ENCODE results near the gene GRAMD4. TPM values are rescaled to one million over a fixed set of nuclear protein-coding genes. Genes with fewer than 3 reads are reported as not detected.

Gene GRAMD4
- total RNA-seq, 1 donor from 2014 or later = 16.8 TPM

DNA sequence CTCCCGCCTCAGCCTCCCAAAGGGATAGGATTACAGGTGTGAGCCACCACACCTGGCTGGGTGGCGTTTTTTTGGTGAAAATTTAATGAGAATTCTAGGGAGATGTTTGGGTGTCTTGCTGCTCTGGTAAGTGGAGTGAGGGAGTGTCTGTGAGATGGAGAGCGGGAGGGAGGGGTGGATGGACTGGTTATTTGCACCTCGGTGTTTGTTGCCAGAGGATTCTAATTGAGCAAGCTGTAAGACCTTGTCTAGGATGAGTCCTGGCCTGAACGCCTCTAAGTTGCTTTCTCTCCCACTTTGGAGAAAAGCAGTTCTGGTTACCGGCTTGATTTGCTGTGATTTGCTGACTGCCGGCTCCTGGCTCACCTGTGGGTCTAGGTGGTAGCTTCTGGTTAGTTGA is 22.0 kb upstream of the GRAMD4 start:
- Histone ChIP-seq H3K36me3 (ENCODE audit: control insufficient read depth, insufficient read depth, low read length) (no peaks in the 10 kb centered on the region), H3K27me3 (ENCODE audit: control insufficient read depth, insufficient read depth, low read length) (no peaks in the 10 kb centered on the region), H3K4me3 (ENCODE audit: low read depth, low read length) (no peak overlapping the region)
- FAIRE-seq = no peak
- no peak for DNase-seq (ENCODE audit: low read depth)
- TF ChIP-seq, protein P1, sequence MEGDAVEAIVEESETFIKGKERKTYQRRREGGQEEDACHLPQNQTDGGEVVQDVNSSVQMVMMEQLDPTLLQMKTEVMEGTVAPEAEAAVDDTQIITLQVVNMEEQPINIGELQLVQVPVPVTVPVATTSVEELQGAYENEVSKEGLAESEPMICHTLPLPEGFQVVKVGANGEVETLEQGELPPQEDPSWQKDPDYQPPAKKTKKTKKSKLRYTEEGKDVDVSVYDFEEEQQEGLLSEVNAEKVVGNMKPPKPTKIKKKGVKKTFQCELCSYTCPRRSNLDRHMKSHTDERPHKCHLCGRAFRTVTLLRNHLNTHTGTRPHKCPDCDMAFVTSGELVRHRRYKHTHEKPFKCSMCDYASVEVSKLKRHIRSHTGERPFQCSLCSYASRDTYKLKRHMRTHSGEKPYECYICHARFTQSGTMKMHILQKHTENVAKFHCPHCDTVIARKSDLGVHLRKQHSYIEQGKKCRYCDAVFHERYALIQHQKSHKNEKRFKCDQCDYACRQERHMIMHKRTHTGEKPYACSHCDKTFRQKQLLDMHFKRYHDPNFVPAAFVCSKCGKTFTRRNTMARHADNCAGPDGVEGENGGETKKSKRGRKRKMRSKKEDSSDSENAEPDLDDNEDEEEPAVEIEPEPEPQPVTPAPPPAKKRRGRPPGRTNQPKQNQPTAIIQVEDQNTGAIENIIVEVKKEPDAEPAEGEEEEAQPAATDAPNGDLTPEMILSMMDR (IDR thresholded peaks at IDR 0.05; ENCODE audit: insufficient read depth, low read length, severe bottlenecking) = no peak

DNA sequence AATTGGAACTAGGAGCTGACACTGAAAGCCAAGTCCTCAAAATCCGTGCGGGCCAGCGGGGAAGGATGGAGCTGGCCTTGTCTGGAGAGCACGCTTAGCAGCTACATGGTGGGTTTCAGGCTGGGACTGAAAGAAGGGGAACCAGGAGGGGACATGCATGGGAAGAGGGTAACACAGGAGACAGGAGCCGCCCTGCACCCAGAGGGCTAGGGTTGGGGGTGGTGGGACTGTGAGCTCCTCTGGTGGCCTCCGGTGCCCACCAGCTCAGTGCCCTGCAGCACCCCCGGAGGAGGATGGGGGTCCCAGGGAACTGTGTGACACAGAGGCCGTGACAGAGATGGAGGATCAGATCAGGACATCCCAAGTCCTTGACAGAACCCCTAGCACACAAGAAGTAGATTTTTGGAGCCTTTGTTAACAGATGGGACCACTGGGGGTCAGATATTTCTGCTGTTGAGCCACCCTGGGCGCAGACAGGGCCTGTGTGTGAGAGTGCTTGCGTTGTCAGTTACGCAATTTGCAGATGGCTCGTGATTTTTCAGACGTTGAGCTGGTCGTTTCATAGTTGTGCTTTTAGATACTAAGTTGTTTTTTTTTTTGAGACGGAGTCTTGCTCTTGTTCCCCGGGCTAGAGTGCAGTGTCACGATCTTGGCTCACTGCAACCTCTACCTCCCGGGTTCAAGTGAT is 21.3 kb upstream of the GRAMD4 start:
- Histone ChIP-seq H3K36me3 (ENCODE audit: control insufficient read depth, insufficient read depth, low read length) (no peaks in the 10 kb centered on the region), H3K27me3 (ENCODE audit: control insufficient read depth, insufficient read depth, low read length) (no peaks in the 10 kb centered on the region), H3K4me3 (ENCODE audit: low read depth, low read length) (no peak overlapping the region)
- TF ChIP-seq, protein P1 (IDR thresholded peaks at IDR 0.05; ENCODE audit: insufficient read depth, low read length, severe bottlenecking) = no peak
- no peak for DNase-seq (ENCODE audit: low read depth)
- FAIRE-seq = no peak

DNA sequence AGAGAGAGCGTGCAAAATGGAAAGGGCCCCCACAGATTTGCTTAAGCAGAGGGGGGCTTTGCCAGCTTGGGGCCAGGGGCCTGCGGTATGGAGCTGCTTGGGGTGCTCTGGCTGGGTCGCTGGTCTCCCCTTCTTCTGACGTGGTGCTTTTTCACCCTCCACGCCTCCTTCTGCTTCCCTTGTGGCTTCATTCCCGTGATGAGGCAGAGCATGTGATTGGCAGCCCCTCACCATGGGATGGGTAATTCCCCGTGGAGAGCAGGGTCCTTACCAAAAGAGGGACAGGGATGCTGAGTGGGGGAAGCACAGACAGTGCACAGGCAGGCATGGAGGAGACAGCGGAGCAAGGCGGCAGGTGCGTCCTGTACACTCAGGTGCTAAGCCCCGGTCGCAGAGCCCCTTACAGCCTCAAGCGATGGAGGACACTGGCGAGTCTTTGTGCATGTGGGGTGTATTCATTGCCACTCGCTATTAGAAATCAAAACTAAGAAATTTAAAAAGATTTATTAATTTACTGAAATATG is 19.9 kb upstream of the GRAMD4 start:
- no peak for FAIRE-seq
- no peak overlapping the region for H3K4me3 ChIP-seq (ENCODE audit: low read depth, low read length)
- no peak for DNase-seq (ENCODE audit: low read depth)
- H3K36me3 ChIP-seq (ENCODE audit: control insufficient read depth, insufficient read depth, low read length) = no peaks in the 10 kb centered on the region
- H3K27me3 ChIP-seq (ENCODE audit: control insufficient read depth, insufficient read depth, low read length) = no peaks in the 10 kb centered on the region
- TF ChIP-seq, protein P1 (IDR thresholded peaks at IDR 0.05; ENCODE audit: insufficient read depth, low read length, severe bottlenecking) = no peak

DNA sequence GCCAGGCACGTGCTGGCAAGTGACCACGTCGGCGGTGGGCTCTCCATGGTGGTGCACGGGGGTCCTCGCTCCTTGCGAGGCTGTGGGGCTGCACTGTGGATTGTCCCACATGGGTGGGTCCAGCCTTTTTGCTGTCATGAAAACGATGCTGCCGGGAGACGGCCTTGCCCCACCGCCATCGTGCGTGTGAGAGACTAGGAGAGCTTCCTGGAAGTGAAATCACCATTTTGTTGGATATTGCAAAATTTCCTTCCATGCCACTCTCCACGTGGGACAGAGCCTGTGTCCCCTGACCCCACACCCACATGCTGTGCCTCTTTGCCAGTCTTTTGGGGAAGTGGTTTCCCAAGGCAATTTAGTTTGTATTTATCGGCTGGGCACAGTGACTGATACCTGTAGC is 18.2 kb upstream of the GRAMD4 start:
- TF ChIP-seq, protein P1 (IDR thresholded peaks at IDR 0.05; ENCODE audit: insufficient read depth, low read length, severe bottlenecking) = no peak
- FAIRE-seq (no peak), DNase-seq (ENCODE audit: low read depth) (no peak)
- H3K27me3 ChIP-seq (ENCODE audit: control insufficient read depth, insufficient read depth, low read length) = no peaks in the 10 kb centered on the region
- H3K36me3 ChIP-seq (ENCODE audit: control insufficient read depth, insufficient read depth, low read length) = no peaks in the 10 kb centered on the region
- H3K4me3 ChIP-seq (ENCODE audit: low read depth, low read length) = no peak overlapping the region

DNA sequence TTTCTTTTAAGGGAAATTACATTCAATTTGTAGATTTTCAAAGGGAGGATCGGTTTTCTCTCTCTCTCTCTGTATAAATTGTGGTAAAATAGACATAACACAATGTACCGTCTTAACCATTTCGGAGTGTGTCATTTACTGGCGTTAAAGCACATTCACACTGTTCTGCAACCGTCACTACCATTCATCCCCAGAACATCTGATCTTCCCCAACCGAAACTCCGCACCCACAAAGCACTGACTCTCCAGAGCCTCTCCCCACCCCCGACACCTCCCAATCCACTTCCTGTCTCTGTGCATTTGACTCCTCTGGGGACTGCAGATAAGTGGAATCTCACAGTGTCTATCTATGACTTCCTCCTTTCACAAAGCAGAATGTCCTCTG is 15.9 kb upstream of the GRAMD4 start:
- Histone ChIP-seq H3K4me3 (ENCODE audit: low read depth, low read length) (no peak overlapping the region), H3K36me3 (ENCODE audit: control insufficient read depth, insufficient read depth, low read length) (no peaks in the 10 kb centered on the region), H3K27me3 (ENCODE audit: control insufficient read depth, insufficient read depth, low read length) (no peaks in the 10 kb centered on the region)
- DNase-seq (ENCODE audit: low read depth) = no peak
- FAIRE-seq = no peak
- TF ChIP-seq, protein P1 (IDR thresholded peaks at IDR 0.05; ENCODE audit: insufficient read depth, low read length, severe bottlenecking) = no peak

DNA sequence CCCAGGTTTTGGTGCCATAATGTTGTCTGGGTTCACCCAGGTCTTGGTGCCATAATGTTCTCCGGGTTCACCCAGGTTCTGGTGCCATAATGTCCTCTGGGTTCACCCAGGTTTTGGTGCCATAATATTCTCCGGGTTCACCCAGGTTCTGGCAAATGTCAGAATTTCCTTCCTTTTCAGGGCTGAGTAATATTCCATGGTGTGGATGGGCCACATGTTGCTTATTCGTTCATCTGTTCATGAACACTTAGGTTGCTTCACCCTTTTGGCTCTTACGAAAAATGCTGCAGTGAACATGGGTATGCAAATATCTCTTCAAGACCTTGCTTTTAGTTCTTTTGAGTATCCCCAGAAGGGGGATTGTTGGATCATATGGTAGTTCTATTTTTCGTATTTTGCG is 15.1 kb upstream of the GRAMD4 start:
- TF ChIP-seq, protein P1 (IDR thresholded peaks at IDR 0.05; ENCODE audit: insufficient read depth, low read length, severe bottlenecking) = no peak
- FAIRE-seq = no peak
- H3K4me3 ChIP-seq (ENCODE audit: low read depth, low read length) = no peak overlapping the region
- DNase-seq (ENCODE audit: low read depth) = no peak
- H3K36me3 ChIP-seq (ENCODE audit: control insufficient read depth, insufficient read depth, low read length) = no peaks in the 10 kb centered on the region
- H3K27me3 ChIP-seq (ENCODE audit: control insufficient read depth, insufficient read depth, low read length) = no peaks in the 10 kb centered on the region

All from bronchial epithelial cell (primary cell).